ENCODE data around the gene UBXN6.

- TF ChIP-seq CTCF (IDR thresholded peaks at IDR 0.05) (no peak), POLR2A (IDR thresholded peaks at IDR 0.05) (no peak)
Measured at GRCh38 chr19:4449639-4450028, 8.0 kb downstream of the UBXN6 start.

Measured in prostate gland (tissue), 2 donors.